GM19238 (cell line): ENCODE measurements around the gene CGB1.
"Not testable (repeated sequence)": the region's sequence is repeated elsewhere in the genome, so short reads cannot be mapped to it uniquely, and the experiment has no call there.

Experiments
- DNase-seq: peaks from one replicate; pipeline ENCODE4 v3.0.0; 2011; ENCODE audit warnings: low spot score; ENCODE audit not compliant: insufficient read length

Gene CGB1

DNA sequence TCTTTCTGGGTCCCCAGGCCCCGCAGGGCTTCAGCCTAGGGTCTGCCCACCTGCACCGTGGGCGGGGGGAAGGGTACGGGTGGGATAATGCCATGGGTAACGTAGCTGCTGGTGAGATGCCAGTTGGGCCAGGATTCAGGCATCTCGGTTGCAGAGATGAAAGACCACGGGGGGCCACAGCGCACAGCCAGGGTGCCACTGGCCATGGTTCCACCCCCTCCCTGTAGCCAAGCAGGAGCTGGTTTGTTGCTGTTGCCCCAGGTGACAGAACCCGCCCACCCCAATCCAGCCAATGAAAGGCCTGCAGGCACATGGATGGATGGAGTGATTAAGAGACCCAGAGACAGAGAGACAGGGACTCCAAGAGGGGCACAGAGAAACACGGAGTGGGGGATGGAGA, 21.9 kb upstream of the CGB1 start:
- DNase-seq = no peak

DNA sequence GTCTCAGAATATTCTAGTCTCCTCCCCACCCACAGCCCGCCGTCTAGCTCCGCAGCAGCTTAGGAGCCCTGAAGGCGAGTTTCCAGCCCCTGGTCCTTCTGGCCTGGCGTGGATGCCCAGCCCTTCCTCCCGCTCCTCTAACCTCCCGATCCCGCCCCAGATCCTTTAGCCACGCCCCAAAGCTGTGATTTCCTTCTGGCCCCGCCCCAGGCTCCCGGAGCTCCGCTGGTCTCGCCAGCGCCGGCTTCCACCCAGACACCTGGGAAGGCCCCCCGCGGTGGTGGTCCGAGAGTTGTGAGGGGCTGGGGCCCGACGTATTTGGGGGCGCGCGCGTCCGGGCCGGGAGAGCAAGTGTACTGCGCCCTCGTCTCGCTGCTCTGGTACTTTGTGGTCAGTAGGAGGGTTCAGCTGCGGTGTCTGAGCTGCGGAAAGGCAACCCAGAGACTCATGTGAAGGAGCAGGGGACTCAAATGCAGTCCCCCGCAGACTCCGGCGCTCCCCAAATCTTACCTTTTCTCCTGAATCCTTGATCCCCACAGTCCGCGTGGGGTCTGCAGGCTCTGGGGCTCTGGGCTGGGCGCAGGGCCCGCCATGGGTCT, 21.0 kb upstream of the CGB1 start, which contains the start of gene CGB7:
TSS of gene CGB7 (minus strand) at position 114 of the 599 bp plus-strand sequence. CDS start 2,374 bp downstream, outside the sequence.
- no peak for DNase-seq

DNA sequence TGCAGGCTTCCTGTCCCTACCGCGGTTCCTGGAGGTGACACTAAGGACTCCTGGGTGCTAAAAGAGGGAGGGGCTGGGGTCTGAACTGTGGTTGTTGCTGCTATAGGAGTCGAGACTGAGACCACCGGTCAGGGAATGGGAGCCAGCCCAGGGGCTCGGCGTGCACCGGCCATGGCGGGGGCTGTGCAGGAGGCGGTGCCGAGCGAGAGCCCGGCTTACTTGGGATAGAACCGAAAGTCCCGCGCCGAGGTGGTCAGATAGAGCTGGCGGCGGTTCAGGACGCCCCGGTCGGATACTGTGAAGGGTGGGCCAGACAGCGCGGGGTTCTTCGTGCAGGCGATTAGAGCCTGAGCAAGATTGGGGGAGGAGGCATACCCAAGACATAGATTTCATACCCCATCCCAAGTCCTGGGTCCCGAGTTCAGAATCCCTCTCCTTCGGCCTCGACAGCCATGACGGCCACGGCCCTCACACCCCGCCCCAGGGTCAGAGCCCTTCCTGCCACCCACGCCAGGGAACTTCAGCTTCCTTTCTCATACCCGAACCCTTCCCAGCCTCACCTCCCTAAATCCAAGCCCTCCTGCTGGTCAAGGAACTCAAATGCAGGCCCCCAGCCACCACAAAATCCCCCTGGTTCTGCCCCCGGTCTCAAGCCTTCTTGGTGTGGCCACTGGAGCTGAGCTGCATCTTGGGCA, 20.4 kb upstream of the CGB1 start:
- not testable (repeated sequence) for DNase-seq

DNA sequence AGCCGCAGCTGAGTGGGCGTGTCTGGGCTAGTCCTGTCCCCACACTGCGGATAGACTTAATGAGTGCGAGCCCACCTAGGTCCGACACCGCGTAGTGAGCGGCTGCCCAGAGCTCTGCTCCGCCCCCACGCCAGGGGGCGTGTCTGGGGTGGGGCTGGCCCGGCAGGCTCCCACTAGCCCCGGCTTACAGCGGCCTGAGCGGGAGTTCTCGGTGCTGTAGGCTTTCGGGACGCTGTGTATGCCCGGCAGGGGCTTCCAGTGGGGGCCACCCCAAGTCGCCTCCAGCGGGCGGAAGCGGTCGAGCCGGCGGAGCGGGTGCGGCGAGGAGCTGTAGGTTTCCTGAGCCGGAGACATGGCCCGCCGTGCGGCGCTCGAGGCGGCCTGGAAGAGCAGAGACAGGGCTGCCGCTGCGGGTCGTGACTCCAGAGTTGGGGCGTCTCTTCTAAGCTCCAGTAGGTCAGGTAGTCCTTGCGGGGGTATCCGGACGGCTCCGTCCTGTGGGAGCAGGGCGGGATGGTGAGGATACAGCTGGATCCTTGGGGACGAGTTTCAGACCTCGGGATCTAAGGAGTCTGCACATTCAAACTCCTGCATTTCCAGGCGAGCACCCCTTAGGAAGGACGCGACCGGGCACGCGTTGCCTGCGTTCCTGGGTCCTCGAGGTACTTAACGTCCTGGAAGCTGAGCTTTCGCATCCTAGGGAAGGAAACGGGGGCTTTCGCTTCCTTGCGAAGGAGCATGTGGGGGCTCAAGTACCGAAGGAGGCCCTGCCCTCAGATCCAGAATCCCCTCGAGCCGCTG, 19.6 kb upstream of the CGB1 start:
- peak; percentile 82 for DNase-seq

DNA sequence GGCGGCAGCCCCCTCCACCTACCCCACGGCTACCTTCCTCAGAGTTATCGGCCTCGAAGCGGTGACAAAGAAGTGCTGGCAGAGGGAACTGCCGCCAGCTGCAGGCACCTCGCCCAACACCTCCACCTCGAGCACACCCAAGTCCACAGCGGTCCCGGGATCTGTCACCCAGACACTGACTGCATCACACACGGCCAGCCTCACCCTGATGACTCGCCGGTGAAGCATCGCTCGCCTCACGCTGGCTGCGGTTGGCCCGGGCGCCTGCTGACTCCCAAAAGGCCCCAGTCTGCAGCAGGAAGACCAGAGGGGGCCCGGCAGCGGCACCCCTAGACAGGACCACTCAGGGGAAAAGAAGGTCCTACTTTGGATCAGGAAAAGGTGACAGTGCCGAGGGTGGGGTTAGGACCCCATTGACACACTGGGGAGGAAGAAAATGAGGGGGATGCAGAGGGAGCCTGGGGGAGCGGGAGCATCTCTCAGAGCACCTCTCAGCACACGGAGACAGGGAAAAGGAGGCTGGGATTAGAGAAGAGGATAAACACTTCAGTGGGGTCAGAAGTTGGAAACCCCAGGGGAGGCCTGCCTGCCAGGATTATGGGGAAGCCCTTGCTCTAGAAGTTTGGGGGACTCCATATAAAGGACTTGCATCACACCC, 13.8 kb upstream of the CGB1 start:
- DNase-seq = not testable (repeated sequence)

DNA sequence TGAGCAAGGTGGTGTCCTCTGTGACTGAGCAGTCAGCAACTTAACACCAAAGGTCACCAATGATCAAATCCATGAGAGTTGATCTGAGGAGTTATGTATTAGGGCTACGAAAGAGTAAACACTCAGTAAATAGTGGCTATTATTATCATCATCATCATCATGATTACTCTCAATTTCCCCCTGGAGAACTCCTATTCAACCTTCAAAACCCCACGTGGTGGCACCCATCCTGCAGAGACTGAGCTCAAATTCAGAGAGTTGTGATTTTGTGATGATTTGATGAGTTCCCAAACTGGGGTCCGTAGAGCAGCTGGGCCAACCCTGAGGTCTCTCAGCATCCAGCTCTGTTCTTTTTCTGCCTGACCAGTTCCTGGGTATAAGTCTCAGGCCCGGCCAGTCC, 13.1 kb upstream of the CGB1 start:
- DNase-seq = not testable (repeated sequence)

DNA sequence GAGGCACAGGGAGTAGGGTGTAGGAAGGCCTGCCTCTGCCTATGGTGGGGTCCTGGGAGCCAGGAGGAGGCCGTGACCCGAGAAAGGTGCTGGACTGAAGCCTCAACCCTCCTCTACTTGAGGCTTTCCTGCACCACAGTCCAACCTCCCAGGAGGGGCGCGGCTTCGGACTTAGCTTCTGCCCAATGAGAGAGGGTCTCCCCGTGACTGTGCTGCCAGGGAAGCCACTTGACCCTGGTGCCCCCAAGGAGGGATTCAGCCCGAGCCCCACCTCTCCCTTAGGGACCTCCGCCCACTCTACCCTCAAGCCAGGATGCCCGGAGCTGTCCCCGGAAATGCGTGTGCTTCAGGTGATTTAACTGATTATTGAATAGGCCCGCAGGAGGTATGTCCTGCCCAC, 12.3 kb upstream of the CGB1 start, which contains the start of gene CGB8:
TSS of gene CGB8 (minus strand) at position 101 of the 400 bp plus-strand sequence. CDS start 372 bp downstream, outside the sequence.
- DNase-seq = not testable (repeated sequence)

DNA sequence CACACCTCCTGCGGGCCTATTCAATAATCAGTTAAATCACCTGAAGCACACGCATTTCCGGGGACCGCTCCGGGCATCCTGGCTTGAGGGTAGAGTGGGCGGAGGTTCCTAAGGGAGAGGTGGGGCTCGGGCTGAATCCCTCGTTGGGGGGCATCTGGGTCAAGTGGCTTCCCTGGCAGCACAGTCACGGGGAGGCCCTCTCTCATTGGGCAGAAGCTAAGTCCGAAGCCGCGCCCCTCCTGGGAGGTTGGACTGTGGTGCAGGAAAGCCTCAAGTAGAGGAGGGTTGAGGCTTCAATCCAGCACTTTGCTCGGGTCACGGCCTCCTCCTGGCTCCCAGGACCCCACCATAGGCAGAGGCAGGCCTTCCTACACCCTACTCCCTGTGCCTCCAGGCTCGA, 6.9 kb upstream of the CGB1 start, which contains the start of gene CGB5:
TSS of gene CGB5 (plus strand) at position 301 of the 400 bp plus-strand sequence. CDS start 362 bp downstream, outside the sequence.
- not testable (repeated sequence) for DNase-seq

DNA sequence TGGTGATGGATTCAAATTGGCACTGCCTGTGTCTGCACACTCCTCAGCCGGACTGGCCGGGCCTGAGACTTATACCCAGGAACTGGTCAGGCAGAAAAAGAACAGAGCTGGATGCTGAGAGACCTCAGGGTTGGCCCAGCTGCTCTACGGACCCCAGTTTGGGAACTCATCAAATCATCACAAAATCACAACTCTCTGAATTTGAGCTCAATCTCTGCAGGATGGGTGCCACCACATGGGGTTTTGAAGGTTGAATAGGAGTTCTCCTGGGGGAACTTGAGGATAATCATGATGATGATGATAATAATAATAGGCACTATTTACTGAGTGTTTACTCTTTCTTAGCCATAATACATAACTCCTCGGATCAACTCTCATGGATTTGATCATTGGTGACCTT, 6.0 kb upstream of the CGB1 start:
- not testable (repeated sequence) for DNase-seq

DNA sequence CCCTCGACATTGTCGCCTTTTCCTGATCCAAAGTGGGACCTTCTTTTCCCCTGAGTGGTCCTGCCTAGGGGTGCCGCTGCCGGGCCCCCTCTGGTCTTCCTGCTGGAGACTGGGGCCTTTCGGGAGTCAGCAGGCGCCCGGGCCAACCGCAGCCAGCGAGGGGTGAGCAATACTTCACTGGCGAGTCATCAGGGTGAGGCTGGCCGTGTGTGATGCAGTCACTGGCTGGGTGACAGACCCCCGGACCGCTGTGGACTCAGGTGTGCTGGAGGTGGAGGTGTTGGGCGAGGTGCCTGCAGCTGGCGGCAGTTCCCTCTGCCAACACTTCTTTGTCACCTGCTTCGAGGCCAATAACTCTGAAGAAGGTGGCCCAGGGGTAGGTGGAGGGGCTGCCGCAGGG, 5.5 kb upstream of the CGB1 start:
- DNase-seq = no peak

DNA sequence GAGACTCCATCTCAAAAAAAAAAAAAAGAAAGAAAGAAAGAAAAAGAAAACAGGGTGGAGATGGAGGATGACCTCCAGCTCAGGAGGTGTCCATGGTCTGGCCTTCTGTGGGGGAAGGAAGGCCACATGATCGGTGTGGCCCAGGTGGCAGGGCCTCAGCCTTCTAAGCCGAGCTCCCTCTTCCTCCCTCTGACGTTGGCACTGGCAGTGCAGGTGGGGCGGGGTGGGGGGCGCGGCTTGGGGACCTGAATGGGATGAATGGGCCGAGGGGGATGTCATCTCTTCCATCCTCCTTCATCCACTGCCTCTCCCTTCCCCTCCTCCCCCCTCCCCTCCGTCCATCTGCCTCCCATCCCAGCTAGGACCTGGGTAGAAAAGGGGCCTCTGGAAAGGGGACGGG, 3.0 kb upstream of the CGB1 start:
- not testable (repeated sequence) for DNase-seq

DNA sequence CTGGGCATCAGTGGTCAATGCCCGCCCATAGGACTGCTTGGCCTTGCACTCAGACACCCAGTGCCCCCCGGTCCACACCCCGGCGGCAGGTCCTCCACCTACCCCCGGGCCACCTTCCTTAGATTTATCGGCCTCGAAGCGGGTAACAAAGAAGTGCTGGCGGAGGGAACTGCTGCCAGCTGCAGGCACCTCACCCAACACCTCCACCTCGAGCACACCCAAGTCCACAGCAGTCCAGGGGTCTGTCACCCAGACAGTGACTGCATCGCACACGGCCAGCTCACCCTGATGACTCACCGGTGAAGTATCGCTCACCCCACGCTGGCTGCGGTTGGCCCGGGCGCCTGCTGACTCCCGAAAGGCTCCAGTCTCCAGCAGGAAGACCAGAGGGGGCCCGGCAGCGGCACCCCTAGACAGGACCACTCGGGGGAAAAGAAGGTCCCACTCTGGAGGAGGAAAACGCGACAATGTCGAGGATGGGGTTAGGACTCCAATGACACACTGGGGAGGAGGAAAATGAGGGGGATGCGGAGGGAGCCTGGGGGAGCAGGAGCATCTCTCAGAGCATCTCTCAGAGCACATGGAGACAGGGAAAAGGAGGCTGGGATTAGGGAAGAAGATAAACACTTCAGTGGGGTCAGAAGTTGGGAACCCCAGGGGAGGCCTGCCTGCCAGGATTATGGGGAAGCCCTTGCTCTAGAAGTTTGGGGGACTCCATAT, 2.0 kb upstream of the CGB1 start:
- not testable (repeated sequence) for DNase-seq

DNA sequence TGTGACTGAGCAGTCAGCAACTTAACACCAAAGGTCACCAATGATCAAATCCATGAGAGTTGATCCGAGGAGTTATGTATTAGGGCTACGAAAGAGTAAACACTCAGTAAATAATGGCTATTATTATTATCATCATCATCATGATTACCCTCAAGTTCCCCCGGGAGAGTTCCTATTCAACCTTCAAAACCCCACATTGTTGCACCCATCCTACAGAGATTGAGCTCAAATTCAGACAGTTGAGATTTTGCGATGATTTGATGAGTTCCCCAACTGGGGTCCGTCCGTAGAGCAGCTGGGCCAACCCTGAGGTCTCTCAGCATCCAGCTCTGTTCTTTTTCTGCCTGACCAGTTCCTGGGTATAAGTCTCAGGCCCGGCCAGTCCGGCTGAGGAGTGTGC, 1.4 kb upstream of the CGB1 start:
- not testable (repeated sequence) for DNase-seq

DNA sequence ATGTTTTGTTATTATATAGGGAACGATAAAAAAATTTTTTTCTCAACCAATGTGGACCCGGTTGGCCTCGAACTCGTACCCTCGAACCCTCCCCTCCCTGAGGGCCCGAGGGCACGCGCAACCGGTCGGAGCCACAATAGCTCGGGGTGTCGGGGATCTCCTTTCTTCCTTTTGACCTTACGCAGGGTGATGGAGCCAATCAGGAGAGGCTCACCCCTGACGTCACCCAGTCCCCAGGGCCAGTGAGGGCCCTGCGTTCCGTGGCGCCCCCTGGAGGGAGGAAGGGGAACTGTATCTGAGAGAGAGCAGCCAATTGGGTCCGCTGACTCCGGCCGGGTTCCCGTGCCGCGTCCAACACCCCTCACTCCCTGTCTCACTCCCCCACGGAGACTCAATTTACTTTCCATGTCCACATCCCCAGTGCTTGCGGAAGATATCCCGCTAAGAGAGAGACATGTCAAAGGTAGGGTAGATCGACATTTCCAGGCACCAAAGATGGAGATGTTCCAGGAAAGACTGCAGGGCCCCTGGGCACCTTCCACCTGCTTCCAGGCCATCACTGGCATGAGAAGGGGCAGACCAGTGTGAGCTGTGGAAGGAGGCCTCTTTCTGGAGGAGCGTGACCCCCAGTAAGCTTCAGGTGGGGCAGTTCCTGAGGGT, 4.9 kb downstream of the CGB1 start, which contains the start of gene CGB2:
TSS of gene CGB2 (plus strand) at position 249 of the 660 bp plus-strand sequence. CDS start at position 455, 206 bp downstream.
- not testable (repeated sequence) for DNase-seq

DNA sequence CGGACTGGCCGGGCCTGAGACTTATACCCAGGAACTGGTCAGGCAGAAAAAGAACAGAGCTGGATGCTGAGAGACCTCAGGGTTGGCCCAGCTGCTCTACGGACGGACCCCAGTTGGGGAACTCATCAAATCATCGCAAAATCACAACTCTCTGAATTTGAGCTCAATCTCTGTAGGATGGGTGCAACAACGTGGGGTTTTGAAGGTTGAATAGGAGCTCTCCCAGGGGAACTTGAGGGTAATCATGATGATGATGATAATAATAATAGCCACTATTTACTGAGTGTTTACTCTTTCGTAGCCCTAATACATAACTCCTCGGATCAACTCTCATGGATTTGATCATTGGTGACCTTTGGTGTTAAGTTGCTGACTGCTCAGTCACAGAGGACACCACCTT, 6.4 kb downstream of the CGB1 start:
- not testable (repeated sequence) for DNase-seq

DNA sequence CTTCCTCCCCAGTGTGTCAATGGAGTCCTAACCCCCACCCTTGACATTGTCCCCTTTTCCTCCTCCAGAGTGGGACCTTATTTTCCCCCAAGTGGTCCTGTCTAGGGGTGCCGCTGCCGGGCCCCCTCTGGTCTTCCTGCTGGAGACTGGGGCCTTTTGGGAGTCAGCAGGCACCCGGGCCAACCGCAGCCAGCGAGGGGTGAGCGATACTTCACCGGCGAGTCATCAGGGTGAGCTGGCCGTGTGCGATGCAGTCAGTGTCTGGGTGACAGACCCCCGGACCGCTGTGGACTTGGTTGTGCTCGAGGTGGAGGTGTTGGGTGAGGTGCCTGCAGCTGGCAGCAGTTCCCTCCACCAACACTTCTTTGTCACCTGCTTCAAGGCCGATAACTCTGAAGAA, 6.9 kb downstream of the CGB1 start:
- DNase-seq = not testable (repeated sequence)

DNA sequence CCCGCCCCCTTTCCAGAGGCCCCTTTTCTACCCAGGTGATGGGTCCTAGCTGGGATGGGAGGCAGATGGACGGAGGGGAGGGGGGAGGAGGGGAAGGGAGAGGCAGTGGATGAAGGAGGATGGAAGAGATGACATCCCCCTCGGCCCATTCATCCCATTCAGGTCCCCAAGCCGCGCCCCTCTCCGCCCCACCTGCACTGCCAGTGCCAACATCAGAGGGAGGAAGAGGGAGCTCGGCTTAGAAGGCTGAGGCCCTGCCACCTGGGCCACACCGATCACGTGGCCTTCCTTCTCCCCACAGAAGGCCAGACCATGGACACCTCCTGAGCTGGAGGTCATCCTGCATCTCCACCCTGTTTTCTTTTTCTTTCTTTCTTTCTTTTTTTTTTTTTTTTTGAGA, 8.0 kb downstream of the CGB1 start:
- DNase-seq = not testable (repeated sequence)

DNA sequence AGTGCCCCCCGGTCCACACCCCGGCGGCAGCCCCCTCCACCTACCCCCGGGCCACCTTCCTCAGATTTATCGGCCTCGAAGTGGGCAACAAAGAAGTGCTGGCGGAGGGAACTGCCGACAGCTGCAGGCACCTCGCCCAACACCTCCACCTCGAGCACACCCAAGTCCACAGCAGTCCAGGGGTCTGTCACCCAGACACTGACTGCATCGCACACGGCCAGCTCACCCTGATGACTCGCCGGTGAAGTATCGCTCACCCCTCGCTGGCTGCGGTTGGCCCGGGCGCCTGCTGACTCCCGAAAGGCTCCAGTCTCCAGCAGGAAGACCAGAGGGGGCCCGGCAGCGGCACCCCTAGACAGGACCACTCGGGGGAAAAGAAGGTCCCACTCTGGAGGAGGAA, 11.1 kb downstream of the CGB1 start:
- DNase-seq = not testable (repeated sequence)

DNA sequence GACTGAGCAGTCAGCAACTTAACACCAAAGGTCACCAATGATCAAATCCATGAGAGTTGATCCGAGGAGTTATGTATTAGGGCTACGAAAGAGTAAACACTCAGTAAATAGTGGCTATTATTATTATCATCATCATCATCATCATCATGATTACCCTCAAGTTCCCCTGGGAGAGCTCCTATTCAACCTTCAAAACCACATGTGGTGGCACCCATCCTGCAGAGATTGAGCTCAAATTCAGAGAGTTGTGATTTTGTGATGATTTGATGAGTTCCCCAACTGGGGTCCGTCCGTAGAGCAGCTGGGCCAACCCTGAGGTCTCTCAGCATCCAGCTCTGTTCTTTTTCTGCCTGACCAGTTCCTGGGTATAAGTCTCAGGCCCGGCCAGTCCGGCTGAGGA, 11.6 kb downstream of the CGB1 start:
- DNase-seq = not testable (repeated sequence)

DNA sequence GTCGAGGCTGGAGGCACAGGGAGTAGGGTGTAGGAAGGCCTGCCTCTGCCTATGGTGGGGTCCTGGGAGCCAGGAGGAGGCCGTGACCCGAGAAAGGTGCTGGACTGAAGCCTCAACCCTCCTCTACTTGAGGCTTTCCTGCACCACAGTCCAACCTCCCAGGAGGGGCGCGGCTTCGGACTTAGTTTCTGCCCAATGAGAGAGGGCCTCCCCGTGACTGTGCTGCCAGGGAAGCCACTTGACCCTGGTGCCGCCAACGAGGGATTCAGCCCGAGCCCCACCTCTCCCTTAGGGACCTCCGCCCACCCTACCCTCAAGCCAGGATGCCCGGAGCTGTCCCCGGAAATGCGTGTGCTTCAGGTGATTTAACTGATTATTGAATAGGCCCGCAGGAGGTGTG, 12.5 kb downstream of the CGB1 start, which contains the start of gene CGB3:
TSS of gene CGB3 (minus strand) at position 101 of the 400 bp plus-strand sequence. CDS start 362 bp downstream, outside the sequence.
- DNase-seq = not testable (repeated sequence)
